GM21423 (cell line): ENCODE measurements around the gene SPTBN5.

ENCODE experiments used
- ATAC-seq: cut with Tn5 transposase; IDR thresholded peaks from one replicate; pipeline ENCODE4 v1.9.1; 2021; ENCODE audit warnings: mild to moderate bottlenecking, moderate library complexity; ENCODE audit not compliant: unreplicated experiment

Gene SPTBN5

DNA sequence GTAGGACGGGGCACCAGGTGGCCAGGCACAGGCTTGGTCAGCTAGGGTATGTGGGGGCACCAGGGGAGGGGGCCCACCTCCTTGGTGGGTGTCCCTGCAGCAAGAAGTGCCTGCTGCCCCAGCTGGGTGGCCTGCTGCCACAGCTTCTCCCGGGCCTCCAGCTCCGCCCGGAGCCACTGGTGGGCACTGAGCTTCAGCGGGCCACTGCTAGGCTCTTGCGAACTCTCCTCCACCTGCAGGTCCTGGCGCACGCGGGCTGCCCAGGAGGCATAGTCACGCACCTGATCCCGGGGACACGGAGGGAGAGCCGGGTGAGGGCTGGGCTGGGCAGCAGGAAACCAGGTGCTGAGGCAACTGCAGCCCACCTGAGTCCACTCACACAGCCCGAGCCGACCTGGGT is 25.5 kb downstream of the SPTBN5 start:
- ATAC-seq = no peak

DNA sequence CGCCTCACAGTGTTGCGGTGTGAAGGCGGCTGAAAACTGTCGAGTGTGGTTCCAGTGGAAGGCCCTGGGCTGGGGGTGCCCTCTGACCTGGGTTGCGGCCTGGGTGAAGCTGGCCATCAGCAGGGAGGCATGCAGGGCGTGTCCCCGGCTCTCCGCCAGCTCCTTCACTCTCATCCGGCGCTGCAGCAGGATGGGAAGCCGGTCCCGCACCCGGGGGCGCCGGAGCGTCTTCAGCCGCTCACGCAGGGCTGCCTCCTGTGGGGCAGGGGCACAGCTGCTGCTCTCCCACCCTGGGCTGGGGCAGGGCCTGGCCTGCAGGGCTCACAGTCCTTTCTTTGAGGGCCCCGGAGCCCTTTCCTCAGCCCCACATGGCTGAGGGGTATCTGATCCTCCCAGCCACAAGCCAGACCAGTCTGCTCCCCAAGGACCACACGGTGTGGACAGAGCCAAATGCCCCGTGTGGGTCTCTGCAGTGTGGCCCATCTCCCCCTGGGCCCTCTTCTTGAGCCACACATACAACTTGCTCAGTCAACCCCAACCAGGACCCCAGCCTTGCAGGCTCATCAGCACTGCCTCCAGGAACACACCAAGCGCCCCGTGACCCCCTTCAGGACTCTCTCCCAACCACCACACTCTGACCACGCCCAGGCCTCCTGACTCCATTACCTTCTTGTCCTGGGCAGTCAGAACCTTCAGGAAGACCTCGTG is 26.8 kb downstream of the SPTBN5 start:
- no peak for ATAC-seq

DNA sequence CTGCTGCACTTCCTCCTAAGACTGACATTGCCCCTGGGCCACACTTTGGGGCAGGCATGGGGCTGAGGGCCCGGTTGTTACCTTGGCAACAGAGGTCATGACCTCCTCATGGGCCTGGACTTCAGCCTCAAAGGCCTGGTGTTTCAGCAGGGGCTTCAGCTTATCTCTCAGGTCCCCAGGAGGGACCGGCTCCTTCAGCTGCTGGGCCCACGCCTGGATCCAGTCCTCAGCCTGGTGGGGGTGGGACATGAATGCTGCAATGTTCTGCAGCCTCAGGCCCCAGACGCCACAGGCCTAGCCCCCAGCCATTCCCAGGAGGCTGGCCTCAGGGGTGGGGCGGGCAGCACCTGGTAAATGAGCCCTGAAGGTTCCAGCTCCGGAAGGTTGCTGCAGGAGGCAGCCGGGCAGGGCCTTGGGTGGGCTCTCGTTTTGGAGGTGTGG is 27.6 kb downstream of the SPTBN5 start:
- ATAC-seq = no peak

DNA sequence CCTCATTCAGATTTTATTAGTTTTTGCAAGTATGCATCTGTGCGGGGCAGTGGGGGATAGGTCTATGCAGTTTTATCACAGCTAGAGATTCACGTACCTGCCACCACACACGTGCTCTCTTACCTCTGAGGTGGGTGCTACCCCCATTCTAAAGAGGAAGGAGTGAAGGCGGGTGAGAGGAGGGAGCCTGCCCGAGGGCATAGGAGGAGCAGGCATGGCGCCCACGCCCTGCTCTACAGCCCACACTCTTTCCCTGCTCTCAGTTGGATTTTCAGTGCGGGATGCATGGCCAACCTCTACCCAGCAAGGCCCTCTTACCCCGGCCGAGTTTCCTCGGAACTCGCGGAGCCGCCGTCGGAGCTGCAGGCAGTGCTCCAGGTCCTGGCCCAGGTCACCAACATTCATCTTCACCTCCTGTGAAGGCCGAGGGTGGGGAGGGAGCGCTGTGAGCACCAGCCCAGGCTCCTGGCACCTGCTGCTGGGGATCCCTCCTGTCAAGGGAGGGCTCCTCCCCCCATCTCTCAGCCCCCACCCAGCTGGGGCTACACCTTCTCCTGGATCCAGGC is 28.3 kb downstream of the SPTBN5 start:
- no peak for ATAC-seq

DNA sequence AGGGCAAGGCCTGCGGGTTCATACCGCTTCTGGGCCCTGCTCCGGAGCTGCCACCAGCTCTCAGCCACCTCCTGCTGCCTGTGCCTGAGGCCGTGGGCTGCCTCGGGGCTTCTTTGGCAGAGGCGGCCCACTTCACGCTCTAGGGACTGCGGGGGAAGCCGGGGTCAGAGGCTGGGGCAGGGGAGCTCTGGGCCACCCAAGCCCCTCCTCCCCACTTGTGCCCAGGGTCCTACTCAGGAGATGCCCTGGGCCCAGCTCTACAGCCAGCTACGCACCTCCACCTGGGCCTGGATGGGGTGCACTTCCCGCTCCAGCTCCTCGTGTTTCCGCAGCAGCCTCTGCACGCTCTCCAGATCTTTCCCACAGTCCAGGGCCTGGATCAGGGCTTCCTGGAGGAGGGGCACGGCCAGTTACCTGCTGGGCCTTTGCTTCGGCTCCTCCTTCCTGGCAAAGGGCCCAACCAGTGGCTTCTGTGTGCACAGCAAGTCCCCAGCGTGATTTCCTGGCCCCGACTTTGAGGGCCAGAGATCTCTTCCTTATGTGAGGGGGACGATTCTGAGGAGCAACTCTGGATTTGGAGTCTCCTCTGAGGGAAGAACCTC is 31.2 kb downstream of the SPTBN5 start:
- ATAC-seq = no peak

DNA sequence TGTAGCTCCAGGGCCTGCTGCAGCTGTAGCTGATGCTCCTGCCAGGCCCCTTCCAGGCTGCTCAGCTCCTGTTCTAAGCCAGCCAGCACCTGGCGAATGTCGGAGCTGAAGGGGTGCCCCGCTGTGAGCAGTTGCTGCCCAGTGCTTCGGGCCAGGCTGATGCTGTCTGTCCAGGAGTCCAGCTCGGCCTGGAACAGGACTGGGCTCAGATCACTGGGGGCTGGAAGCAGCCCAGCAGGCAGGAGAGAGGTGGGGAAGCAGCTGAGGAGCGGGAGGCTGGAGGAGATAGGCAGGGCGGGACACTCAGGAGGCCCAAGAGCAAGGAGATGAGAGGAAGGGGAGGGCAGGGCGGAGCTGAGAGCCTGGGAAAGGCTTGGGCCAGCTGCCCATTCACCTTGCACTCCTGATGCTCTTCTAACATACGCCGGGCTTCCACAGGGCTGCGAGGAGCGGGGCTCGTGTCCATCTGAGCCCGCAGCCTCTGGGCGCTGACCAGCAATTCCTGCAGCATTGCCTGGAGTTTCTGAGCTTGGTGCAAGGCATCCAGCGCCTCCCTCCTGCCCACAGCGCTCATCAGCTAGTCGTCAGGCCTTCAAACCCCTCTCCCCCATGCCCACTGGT is 32.0 kb downstream of the SPTBN5 start:
- no peak for ATAC-seq

DNA sequence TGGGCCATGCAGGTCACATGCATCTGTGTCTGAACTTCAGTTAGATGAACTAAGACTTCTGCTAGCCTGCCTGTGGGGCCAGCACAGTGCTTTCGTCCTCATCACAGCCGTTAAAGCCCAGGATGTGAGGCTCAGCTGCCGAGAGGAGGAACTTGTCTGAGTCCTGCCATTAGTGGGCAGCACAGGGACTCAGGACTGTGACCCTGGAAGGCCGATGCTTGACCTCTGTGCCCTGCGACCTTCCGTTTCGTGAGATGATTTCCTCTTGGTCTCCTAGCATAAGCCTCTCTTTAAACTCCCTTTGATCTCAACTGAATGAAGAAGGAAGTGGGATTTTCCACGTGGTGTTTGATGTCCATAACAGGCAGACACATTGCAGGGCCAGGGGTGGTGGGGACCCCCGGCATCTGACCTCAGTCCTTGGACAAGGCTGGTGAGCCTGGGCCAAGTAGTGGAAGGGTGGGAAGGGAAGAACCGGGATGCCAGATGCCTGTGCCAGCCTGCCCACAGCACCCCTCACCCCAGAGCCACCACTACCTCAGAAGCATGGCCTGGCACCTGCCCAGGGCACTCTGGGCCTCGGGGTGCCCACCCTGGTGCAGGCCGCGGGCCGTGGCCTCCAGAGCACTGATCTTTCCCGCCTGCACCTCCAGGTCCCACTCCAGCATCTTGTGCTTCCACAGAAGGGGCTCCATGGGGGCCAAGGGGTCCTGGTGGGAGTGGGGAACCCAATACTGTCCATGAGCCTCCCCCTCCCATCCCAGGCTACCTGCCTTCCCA is 33.6 kb downstream of the SPTBN5 start:
- ATAC-seq = no peak

DNA sequence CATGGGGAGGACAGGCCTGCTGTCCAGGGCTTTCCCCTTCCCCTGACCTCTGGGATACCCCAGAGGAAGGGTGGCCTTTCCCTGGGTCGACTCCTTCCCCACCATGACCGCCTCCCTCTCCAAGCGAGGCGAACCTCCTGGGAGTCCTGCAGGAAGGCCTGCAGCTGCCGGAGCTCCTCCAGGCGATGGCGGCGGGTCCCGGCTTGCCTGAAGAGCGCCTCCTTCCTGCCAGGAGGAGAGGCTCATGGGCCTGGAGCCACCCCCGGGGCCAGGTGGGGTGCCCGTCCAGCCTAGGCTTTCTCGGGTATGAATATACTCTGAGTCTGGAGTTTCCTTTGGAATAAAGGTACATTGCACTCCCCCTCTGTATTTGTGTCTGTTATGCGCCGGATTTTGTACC is 35.1 kb downstream of the SPTBN5 start:
- no peak for ATAC-seq

DNA sequence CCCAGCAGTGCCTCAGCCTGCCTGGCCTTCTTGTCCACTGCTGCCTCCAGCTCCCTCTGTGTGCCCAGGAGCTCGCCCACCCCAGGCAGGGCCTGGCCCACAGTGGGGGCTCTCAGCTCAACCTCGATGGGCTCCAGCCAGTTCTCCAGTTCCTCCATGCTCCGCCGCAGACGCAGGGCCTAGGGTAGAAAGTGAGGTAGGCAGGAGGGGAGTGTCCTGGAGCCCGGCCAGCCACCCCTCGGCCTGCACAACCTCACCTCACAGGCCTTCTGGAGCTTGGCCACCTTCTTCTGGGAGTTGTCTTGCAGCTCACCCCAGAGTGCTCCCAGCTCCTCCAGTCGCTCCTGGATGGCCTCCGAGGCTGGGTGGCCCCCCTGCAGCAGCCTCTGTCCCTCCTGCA is 36.5 kb downstream of the SPTBN5 start:
- no peak for ATAC-seq

DNA sequence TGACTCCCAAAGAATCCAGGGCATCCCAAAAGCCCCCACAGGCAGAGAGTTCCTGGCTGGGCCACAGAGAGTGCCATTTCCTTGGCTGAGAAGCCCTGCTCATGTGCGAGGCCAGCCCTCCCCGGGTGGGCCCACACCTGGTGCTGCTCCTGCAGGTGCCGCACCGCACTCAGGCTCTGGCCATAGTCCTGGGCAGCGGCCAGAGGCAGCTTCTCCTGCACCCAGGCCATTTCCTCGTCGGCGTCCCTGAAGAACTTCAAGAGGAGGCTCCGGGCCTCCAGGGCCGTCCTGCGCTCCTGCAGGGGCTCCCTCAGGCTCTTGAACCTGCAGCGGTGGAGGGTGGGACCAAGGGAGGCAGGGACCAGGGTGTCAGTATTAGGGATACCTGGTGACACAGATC is 37.1 kb downstream of the SPTBN5 start:
- no peak for ATAC-seq

DNA sequence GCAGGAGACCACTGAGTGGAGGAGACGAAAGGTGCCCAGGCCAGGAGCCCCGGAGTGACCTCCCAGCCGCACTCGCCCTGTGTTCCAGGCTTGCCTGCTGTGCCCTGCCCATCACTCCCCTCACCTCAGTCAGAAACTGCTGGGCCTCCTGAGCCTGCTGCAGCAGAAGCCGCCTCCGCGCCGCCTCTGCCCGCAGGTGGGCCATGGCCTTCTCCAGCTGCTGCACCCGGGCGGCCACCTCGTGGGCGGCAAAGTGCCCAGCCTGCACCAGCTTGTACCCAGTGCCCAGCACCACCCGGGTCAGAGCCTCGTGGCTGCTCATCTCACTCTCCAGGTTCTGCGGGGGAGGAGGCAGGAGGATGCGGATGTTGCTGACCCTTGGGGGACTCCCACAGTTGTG is 37.6 kb downstream of the SPTBN5 start:
- no peak for ATAC-seq

DNA sequence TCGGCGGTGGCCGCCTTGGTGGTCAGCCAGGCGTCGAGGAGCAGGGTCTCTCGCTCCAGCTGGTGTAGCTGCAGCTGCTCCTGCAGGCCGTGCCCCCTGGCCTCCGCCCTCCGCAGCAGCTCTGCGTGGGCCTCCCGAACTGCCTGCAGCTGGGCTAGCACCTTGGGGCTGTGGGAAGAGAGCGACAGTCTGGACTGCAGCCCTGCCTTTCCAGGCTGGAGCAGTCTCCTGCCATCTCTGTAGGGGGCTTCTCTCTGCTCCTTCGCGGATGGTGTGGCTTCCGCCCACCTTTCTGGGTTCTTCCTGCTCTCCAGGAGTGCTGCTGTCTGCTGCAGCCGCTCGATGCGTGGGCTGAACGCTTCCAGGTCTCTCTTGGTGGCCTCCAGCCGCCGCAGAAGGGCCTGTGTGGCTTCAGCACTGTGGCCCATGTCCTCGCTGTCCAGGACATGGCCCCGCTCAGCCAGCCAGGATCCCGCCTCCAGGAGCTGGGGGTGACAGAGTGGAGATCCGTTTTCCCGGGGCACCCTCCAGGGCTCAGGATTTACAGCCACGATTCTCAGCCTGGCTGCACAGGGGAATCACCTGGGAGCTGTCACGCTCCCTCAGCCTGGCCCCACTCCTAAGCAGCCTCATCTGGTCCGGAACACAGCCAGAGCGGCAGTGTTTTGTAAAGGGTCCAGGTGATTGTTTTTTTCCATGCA is 38.4 kb downstream of the SPTBN5 start:
- ATAC-seq = no peak

DNA sequence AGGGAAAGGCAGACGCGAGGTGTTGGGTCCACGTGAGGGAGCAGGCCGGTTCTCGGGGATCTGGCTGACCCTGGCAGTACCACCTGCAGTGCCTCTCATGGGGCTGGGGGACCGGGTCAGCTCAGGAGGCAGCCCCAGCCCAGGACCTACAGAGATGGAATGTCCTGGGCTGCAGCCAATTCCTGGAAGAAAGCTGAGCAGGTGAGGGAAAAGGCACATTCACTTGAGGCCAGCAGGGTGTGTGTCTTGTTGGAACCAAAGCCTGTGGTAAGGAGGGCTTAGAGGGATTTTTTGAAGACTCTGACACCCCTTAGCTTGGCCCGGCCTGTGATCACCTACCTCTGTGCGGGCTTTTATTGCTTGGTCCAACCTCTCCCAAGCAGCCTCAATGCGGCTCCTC is 39.4 kb downstream of the SPTBN5 start:
- ATAC-seq = no peak

DNA sequence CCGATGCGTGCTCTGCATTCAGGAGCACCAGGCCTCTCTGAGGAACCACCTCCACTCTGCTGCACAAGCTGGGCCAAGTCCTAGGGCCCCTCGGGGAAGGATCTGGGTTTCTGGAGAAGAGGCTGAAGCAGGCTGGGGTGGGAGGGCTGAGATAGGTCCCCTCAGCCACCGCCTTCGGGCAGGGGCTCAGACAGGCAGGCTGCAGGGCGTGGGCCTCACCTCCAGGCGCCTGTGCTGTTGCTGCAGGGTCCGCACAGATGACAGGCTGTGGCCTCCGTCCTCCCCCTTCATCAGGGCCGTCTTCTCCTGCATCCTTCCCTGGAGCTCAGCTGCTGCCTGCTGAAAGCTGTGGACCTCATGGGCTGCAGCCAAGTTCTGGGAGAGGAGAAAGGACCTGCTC is 40.0 kb downstream of the SPTBN5 start:
- no peak for ATAC-seq

DNA sequence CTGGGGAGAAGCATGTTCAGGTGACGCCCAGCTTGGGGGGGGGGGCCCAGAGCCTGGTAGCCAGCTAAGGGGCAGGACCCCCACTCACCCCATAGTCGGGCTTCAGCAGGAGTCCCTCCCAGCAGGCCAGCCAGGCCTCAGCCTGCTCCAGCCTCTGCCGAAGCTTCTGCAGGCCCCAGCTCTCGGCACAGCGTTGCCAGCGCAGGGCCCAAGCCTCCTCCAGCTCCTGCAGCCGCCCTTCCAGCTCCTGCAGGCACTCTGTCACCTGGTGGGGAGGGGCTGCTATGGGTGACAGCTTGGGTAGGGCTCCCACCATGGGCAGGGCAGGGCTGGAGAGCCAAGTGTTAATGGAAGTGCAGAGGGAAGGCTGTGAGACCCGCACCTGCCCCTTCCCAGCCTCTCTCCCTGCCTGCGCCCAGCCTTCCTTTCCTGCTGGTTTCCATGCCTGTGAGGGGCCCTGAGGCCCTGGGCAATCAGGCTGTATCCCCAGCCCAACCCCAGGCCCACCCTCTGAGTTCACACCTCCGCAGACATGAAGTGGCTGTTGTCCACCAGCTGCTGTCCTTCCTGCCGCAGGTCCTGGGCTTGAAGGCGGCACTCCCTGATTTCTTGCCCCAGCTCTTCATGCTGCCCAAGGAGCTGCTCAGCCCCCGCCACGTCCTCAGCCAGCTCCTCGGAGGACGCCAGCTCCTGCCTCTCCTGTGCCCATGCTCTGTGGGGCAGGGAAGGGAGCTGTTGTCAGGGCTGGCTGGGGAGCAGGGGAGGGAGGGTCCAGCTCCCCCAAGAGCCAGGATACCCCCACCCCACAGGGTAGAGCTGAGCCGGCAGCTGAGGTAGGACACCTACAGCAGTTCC is 40.9 kb downstream of the SPTBN5 start:
- no peak for ATAC-seq

DNA sequence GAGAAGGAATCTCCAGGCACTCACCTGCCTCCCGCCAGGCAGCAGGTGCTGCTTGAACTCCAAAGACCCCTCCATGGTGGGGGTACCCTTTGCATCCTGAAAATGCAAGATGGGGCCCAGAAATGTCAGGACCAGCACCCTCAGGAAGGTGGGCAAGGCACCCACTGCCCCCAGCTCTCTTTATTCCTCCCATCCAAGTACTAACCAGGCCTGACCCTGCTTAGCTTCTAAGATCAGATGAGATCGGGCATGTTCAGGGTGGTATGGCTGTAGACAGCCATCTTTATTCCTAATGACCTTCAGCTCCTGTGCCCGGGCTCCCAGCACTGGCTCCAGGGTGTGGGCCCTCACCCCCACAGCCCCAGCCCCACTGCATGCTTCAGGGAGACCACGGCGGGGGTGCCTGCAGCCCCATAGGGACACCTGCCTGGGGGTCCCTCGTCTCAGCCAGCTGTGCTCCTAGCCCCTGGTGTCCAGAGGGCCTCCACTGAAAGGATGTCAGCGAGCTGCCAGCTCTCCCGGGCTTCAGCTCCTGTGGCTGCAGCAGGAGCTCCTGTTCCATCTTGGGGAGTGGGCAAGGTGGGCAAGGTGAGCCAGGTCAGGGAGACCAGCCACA is 42.0 kb downstream of the SPTBN5 start:
- ATAC-seq = no peak

DNA sequence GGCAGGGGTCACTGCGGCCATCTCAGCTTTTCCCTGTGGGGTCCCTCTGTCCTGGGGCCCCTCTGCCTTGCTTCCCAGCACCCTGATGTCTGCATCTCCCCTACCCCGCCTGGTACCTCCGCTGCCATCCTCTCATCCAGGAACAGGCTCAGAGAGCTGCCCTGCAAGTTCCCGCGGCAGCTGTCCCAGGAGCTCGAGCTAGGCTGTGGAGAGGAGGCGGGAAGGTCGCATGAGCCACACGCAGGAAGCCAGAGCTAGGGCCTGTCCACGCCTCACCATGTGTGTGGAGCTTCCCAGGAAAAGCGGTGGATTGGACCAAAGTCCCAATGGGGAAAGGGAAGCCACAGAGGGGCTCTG is 42.7 kb downstream of the SPTBN5 start:
- no peak for ATAC-seq

DNA sequence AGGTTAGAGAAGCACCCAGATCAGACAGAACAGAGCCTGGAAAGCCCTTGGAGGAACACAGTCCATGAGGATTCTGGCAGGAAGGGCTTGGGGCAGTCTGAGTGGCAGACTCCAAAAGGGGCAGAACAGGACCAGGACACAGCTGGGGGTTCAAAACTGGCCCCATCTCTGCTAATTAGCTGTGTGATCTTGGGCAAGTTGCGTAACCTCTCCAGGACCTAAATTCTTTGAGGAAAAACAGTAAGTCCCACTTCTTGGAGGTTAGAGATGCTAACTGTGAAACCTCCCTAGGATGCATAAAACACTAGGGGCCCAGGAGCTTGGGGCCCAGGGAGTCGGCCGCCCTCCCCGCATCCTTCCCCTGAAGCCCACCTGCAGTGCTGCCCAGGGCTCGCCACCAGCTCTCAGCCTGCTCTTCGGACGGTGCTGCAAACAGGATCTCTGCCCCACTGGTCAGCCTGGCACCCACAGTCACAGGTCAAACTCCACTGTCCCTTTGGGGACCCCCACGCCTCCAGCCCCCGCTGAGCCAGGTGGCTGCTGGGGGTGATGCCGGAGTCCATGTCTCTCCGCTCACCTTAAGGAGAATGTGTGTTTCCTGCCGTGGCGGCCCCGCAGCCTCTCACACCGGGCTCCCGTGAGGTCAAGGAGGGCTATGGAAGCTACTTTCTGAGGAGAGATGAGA is 43.2 kb downstream of the SPTBN5 start:
- no peak for ATAC-seq

DNA sequence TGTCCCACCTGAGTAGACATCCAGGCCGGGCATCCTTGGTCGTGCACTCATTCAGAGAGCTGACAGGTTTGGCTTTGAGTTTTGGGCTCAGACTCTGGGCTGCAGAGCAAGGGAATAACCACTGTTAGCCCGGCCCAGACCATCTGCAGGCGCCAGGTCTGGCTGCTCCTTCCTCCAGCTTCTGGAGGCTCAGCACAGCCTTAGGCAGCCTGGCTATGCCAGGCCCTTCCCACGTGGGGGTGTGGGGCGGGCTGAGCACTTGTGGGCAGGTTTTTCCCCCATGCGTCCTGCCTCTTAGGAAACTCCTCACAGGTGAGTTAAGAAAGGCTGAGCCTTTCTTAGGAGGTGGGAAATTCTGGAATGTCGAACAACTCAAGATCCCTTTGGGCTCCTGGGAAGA is 44.0 kb downstream of the SPTBN5 start:
- ATAC-seq = no peak
